Lower leg skin (tissue), 4 donors: ENCODE measurements around the gene ELP2. TPM values are rescaled to one million over a fixed set of nuclear protein-coding genes. Genes with fewer than 3 reads are reported as not detected.

Experiments
- DNase-seq, 2 donors: peaks; one replicate each; pipeline ENCODE4 v3.0.0-alpha.2; 2019; ENCODE audit warnings: low spot score in 2 of 2
- H3K4me3 ChIP-seq: fragments of 200-600 bp; sonication (generic); 2 replicates; pipeline ENCODE4 v1.5.1; 2017; ENCODE audit warnings: mild to moderate bottlenecking, low read depth; ENCODE audit not compliant: poor library complexity, severe bottlenecking
- POLR2A ChIP-seq, 2 donors: fragments of 450-650 bp; IDR thresholded peaks; one replicate each; pipeline ENCODE4 v1.6.1; 2016 to 2017; ENCODE audit warnings: antibody characterized with exemption in 2 of 2, mild to moderate bottlenecking in 1 of 2, moderate library complexity in 1 of 2
- WGBS, 2 donors: methylation state at CpG; one replicate each; pipeline ENCODE4 v1.1.5; 2018; 5-methylcytosine and 5-hydroxymethylcytosine counted together
- intact Hi-C: fragments of 100-400 bp; cut with DNase I; formaldehyde crosslinking; loops from one replicate; pipeline ENCODE4 v1.15.0; 2023; ENCODE audit warnings: low total_unique reads
- total RNA-seq, 4 donors: library from RNA; depleted of rRNA; stranded (reverse); fragments of >200 nt; gene quantifications; one replicate each; pipeline ENCODE4 v1.1.0, GENCODE V29; 2016
- TF ChIP-seq, protein P1 (sequence below), 3 donors: fragments of 450-650 bp; IDR thresholded peaks; one replicate each; pipeline ENCODE4 v1.5.1; 2016; ENCODE audit warnings: antibody characterized with exemption in 3 of 3, mild to moderate bottlenecking in 3 of 3, moderate library complexity in 2 of 3

The ELP2 gene
- total RNA-seq, 4 donors from 2014 or later = 52.6 to 67.6 (median 59.7) TPM

- WGBS, 2 donors = 0 to 2% methylated on average over 37 to 65 of the region's 66 CpGs
- intact Hi-C loops = no loop called here
- peak; percentile 59 to 95 for DNase-seq
- peak within 1 kb of the TSS; percentile 58 for H3K4me3 ChIP-seq
- no peak for TF ChIP-seq POLR2A (IDR thresholded peaks at IDR 0.05)
- TF ChIP-seq, protein P1, sequence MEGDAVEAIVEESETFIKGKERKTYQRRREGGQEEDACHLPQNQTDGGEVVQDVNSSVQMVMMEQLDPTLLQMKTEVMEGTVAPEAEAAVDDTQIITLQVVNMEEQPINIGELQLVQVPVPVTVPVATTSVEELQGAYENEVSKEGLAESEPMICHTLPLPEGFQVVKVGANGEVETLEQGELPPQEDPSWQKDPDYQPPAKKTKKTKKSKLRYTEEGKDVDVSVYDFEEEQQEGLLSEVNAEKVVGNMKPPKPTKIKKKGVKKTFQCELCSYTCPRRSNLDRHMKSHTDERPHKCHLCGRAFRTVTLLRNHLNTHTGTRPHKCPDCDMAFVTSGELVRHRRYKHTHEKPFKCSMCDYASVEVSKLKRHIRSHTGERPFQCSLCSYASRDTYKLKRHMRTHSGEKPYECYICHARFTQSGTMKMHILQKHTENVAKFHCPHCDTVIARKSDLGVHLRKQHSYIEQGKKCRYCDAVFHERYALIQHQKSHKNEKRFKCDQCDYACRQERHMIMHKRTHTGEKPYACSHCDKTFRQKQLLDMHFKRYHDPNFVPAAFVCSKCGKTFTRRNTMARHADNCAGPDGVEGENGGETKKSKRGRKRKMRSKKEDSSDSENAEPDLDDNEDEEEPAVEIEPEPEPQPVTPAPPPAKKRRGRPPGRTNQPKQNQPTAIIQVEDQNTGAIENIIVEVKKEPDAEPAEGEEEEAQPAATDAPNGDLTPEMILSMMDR (IDR thresholded peaks at IDR 0.05) = no peak
Measured at GRCh38 chr18:36187193-36187825, 57.6 kb downstream of the ELP2 start, which contains the start of gene MOCOS. MOCOS (plus strand) TSS chr18:36187497; CDS start chr18:36187540, 43 bp downstream.

GRCh38 chr18:36187826-36188721 lies 58.4 kb downstream of the ELP2 start:
- 41 to 43% methylated on average over 25 to 43 of the region's 43 CpGs for WGBS, 2 donors
- intact Hi-C loops = no loop called here
- DNase-seq = peak; percentile 31 to 86
- peak overlapping the region; percentile 58 for H3K4me3 ChIP-seq
- TF ChIP-seq, protein P1 (IDR thresholded peaks at IDR 0.05) = no peak
- no peak for TF ChIP-seq POLR2A (IDR thresholded peaks at IDR 0.05)

GRCh38 chr18:36188916-36189315 lies 59.2 kb downstream of the ELP2 start:
- intact Hi-C loops = no loop called here
- 79 to 83% methylated on average over 3 of the region's 3 CpGs for WGBS, 2 donors
- TF ChIP-seq POLR2A (IDR thresholded peaks at IDR 0.05) = no peak
- TF ChIP-seq, protein P1 (IDR thresholded peaks at IDR 0.05) = no peak

DNA sequence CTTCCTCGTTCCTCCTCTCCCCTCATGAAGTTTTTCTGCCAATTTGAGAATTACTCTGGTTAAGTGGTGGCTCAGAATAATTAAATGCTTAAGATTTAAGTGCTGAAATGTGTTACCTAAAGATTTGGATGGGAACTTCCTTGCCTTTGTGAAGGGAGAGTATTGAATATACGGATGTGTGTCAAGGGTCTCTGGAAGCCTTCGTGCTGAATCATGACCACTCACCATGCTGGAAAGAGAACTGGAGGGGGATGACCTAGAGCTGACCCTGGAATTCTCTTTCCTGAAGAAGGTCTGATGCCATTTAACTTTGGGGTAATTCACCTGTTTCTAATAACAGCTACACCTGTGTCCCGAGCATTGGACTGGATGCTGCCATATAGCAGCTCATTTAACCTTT lies 59.8 kb downstream of the ELP2 start:
- peak in 1 of 2 donors; percentile 25 for DNase-seq
- 73 to 80% methylated on average over 4 of the region's 4 CpGs for whole genome bisulfite sequencing, 2 donors

More at GRCh38 chr18:36188916-36189315, 59.2 kb downstream of the ELP2 start:
- peak in 1 of 2 donors; percentile 15 for DNase-seq
- H3K4me3 ChIP-seq = no peak overlapping the region

GRCh38 chr18:36191286-36191685 lies 61.6 kb downstream of the ELP2 start:
- intact Hi-C loops = no loop called here
- WGBS, 2 donors = 96 to 98% methylated on average over 3 of the region's 3 CpGs
- DNase-seq = peak in 1 of 2 donors; percentile 52
- TF ChIP-seq, protein P1 (IDR thresholded peaks at IDR 0.05) = no peak
- no peak for TF ChIP-seq POLR2A (IDR thresholded peaks at IDR 0.05)
- H3K4me3 ChIP-seq = no peak overlapping the region

More for the DNA sequence above, 59.8 kb downstream of the ELP2 start:
- TF ChIP-seq, protein P1 (IDR thresholded peaks at IDR 0.05) = no peak
- no peak for TF ChIP-seq POLR2A (IDR thresholded peaks at IDR 0.05)
- no peak overlapping the region for H3K4me3 ChIP-seq
- intact Hi-C loops = no loop called here
